Eye (tissue), 1 donor: Measurements from ENCODE around the gene ACADVL.
"Not testable (repeated sequence)": the region's sequence is repeated elsewhere in the genome, so short reads cannot be mapped to it uniquely, and the experiment has no call there.

Source experiments
- DNase-seq: peaks from one replicate; pipeline ENCODE4 v3.0.0-alpha.2; 2015

ACADVL gene

GRCh38 chr17:7219812-7220592, at the start of gene ACADVL, which contains the start of gene DLG4:
TSS of gene ACADVL (plus strand) at chr17:7219938. CDS start at chr17:7219985, 47 bp downstream.
TSS of gene DLG4 (minus strand) at chr17:7219836.
- DNase-seq: peak; percentile 94

DNA sequence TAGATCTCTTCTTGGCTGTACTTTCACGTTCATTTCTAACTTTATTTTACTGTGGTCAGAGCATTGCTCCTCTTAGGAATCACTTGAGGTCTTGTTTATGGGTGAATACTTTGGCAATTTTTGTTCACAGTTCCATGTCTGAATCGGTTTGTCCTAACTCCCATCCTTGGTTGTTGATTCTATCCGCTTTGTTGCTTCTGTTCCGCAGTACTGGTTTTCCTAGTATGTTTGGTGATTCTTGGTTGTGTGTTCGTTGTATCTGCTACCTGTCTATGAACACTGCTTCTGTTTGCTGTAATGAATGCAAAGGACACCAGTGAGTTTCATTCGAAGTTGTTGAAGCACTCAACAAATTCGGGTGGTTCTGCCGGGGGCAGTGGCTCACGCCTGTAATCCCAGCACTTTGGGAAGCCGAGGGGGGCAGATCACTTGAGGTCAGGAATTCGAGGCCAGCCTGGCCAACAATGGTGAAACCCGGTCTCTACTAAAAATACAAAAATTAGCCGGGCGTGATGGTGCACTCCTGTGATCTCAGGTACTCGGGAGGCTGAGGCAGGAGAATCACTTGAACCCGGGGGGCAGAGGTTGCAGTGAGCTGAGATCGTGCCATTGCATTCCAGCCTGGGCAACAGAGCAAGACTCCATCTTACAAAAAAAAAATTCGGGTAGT, 47.1 kb upstream of the ACADVL start:
- not testable (repeated sequence) for DNase-seq

DNA sequence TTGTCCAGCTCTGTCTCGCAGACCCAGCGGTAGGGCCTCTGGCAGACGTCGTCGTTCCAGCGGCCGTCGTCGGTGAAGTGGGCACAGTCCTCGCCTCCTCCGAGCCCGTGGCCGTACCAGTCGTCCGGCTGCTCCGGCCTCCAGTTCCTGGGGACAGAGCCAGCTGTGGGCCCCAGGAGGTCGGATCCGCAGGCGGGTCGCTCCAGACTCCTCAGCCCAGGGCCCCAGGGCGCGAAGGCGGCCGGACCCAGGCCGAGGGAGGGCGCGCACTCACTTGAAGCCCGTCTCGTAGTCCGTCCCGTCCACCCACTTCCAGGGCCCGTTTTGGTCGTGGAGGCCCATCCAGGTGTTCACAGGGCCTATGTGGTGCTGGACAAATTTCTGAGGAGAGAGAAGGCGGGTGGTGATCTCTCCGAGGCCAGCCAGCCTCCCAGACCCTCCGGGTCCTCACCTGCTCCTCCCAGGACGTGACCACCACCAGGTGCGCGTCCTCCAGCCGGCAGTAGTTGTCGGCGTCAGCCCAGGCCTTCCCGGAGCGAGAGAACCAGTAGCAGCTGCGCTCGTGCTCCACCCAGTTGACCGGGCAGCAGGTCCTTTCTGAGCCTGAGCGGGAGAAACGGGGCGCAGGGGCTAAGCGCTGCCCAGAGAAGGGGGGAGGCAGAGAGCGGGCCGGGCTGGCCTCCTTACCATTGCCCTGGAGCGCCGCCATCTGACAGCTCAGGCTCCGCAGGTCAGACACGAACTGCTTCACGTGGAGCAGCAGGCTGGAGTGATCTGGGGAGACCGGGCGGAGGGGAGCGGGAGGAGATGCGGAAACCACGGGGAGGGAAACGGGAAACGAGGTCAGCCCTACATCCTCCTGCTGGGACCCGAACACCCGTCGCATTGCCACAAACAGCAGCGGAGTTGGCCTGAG, 45.8 kb upstream of the ACADVL start:
- DNase-seq: peak; percentile 88

- DNase-seq: peak; percentile 30
These were observed 45.0 kb upstream of the ACADVL start for GRCh38 chr17:7174603-7175326.

DNA sequence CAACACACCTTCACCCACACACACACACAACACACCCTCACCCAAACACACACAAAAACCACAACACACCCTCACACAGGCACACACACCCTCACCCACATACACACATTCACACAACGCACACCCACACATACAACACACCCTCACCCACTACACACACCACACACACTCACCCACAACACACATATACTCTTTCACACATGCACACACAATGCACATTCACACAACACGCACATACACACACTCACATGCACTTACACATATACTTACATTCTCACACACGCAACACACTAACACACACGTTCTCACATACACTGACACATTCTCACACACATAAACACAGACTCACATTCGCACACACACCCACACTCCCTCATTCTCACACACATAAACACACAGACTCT, 44.4 kb upstream of the ACADVL start:
- no peak for DNase-seq

- peak; percentile 46 for DNase-seq
These were observed 43.5 kb upstream of the ACADVL start for GRCh38 chr17:7176107-7176840.

DNA sequence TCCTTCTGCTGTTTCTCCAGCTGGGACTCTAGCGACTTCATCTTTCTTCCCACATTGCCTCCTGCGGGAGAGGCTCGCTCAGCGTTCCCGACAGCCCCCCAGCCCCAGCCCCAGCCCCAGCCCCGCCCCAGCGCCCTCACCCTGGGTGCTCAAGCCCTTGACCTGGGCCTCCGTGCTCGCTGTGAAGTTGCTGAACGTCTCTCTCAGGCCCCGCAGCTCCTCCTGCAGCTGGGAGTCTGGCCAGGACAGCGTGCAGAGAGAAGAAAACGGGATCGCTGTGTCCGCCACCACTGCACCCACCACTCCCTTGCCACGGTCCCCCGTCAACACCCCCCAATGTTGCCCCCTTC, 42.9 kb upstream of the ACADVL start:
- no peak for DNase-seq

- peak; percentile 97 for DNase-seq
These were observed 42.4 kb upstream of the ACADVL start for GRCh38 chr17:7177191-7177953.

DNA sequence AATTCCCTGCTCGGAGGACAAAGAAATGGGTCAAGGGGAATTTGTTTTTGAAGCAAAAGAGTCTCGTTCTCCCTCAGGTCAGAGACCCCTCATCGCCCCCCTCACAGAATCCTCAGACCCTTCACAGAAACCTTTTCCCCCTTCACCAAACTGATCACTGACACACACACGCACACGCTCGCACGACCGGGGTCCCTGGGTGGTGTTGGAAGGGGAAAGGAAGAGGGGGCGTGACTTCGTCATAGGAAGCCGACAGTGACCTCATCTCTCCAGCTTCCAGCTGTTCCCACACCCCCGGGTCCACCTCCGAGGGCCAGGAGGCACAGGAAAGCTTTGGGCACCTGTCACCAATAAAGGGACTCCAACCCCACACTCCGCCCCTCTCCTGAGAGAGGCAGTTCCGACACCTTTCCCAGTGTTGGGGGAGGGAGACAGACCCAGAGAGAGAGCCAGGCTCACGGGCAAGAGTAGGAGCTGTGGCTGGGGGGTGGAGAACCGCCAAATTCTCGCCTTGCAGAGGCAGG, 41.7 kb upstream of the ACADVL start:
- peak; percentile 83 for DNase-seq

DNA sequence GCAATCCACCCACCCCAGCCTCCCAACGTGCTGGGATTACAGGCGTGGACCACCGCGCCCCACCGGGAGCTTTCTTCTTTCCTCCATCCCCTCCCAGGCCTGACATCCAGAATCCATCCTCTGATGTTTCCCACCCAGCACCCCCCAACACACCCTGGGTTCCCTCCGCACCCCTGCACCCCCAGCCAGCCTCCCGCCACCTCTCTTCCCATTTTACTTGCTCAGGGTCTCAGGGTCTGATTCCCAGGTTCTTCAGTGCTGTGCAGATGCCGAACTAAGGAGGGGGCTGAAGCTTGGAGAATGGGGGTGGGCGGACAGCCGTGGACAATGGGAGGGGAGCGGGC, 40.8 kb upstream of the ACADVL start:
- DNase-seq: no peak

DNA sequence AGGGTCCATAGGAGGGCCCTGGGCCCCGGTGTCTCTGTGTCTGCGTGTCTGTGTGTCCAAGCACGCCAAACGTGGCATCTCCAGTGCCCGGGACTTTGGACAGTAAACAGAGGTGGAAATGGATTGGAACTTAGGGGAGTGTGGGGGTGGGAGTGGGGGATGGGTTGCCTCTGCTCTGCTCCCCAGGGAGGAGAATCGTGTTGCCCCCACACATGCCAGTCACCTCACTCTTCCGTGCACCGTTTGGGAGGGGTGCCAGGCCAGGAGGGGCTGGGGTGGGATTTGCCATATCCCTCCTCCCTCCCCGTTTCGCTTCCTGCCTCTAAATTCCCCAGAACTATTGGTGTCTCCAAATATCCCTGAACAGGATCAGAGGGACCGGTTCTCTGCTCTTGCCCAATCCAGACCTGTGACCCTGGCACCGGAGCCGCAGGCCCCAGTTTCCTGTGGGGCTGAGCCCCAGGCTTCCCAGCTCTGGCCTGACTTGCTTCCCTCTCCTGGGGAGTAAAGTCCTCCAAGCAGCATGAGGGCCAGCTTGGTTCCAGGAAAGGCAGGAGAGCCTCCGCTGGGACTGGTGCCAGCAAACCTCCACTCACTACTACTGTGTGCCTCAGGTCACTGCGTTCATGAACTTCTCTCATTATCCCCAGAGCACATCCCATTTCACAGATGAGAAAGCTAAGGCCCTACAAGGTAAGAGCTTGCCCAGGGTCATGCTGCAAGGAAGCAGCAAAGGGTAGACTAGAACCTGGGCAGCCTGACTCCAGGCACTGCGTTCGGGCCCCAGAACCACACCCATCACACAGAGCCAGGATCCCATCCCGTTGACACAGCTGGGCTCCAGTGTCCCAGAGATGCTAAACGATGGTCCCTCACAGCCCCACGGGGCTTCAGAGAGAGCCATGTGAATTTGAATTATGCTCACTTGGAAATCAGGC, 40.2 kb upstream of the ACADVL start, which contains the start of gene ASGR1:
TSS of gene ASGR1 (minus strand) at position 54 of the 938 bp plus-strand sequence. CDS start 807 bp downstream, outside the sequence.
- no peak for DNase-seq

DNA sequence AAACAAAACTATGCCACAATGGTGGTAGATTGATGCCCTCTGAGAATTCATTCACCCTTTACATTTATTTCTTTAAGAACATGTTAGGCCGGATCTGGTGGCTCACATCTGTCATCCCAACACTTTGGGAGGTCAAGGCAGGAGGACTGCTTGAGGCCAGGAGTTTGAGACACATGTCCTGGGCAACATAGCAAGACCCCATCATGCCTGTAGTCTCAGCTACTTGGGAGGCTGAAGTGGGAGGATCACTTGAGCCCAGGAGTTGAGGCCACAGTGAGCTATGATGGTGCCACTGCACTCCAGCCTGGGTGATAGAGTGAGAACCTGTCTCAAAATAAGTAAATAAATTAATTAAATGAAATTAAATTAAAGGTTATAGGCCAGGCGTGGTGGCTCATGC, 37.6 kb upstream of the ACADVL start:
- DNase-seq: not testable (repeated sequence)

DNA sequence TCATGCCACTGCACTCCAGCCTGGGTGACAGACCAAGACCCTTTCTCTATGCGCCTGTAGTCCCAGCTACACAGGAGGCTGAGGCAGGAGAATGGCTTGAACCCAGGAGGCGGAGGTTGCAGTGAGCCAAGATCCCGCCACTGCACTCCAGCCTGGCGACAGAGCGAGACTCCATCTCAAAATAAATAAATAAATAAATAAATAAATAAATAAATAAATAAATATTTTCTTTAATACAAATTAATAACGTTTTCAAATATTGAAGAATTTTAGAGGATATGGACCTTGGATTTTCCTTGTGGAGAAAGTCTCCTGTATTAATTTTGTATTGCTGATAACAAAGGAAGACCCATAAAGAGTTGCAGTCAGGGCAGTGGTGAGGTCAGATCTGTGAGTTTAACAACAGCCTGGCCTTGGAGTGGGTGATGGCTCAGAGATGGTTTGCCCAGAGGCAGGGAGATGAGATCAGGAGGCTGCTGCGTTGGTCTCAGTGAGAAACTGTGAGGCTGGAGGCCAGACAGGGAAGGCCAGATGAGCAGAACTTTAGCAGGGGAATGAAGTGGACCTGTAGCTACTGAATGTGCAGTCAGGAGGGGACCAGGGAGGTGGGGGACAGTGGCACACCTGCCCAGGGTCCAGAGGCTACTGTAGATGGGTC, 36.2 kb upstream of the ACADVL start:
- no peak for DNase-seq

DNA sequence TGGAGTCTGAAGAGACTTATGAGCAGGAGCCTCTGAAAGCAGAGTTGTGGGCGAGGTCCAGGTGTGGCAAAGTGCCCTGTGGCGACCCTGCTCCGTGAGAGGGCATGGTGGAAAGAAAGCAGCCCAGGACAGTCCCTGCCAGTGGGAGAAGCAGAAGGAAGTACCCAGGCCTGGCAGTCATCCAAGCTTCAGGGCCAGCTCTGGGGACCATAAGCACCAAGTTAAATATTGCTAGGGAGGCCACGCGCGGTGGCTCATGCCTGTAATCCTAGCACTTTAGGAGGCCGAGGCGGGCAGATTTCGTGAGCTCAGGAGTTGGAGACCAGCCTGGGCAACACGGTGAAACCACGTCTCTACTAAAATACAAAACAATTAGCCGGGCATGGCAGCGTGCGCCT, 35.6 kb upstream of the ACADVL start:
- DNase-seq: no peak

GRCh38 chr17:7184647-7185046, 35.1 kb upstream of the ACADVL start:
- DNase-seq: no peak

GRCh38 chr17:7186241-7186640, 33.5 kb upstream of the ACADVL start:
- no peak for DNase-seq

GRCh38 chr17:7190276-7190917, 29.3 kb upstream of the ACADVL start:
- no peak for DNase-seq

GRCh38 chr17:7191069-7191468, 28.7 kb upstream of the ACADVL start:
- DNase-seq: no peak
